Neural cell (in vitro differentiated cells): ENCODE results near the gene ATP5PD. TPM values are rescaled to one million over a fixed set of nuclear protein-coding genes. Genes with fewer than 3 reads are reported as not detected.

Experiments
- H2AFZ ChIP-seq: fragments of 200-600, 300-800 bp; sonication (generic), shearing (Covaris generic); 2 replicates; pipeline ENCODE4 v1.6.0; 2014; ENCODE audit warnings: low read depth, mild to moderate bottlenecking, antibody characterized with exemption, low read length, moderate library complexity
- H3F3A ChIP-seq: fragments of 200-600 bp; shearing (Covaris generic); 2 replicates; pipeline ENCODE4 v1.6.1; 2016; ENCODE audit warnings: mild to moderate bottlenecking, moderate library complexity, mixed read lengths, antibody characterized with exemption, low read length; ENCODE audit not compliant: insufficient read depth, poor library complexity, severe bottlenecking
- H3K27ac ChIP-seq: fragments of 200-600, 300-800 bp; sonication (generic), shearing (Covaris generic); 2 replicates; pipeline ENCODE4 v1.5.1; 2014; ENCODE audit warnings: mild to moderate bottlenecking, low read length, moderate library complexity
- H3K27me3 ChIP-seq: fragments of 300-800, 200-600 bp; sonication (generic), shearing (Covaris generic); 2 replicates; pipeline ENCODE4 v1.6.0; 2014; ENCODE audit warnings: mild to moderate bottlenecking, low read depth, low read length, moderate library complexity; ENCODE audit not compliant: insufficient read depth
- H3K36me3 ChIP-seq: fragments of 300-800, 200-600 bp; sonication (generic), shearing (Covaris generic); 2 replicates; pipeline ENCODE4 v1.5.1; 2014; ENCODE audit warnings: mild to moderate bottlenecking, antibody characterized with exemption, low read length, moderate library complexity; ENCODE audit not compliant: insufficient read depth
- H3K4me2 ChIP-seq: fragments of 300-800, 200-600 bp; sonication (generic), shearing (Covaris generic); 2 replicates; pipeline ENCODE4 v1.6.0; 2014; ENCODE audit warnings: mild to moderate bottlenecking, low read length
- H3K4me3 ChIP-seq: fragments of 300-800, 200-600 bp; sonication (generic), shearing (Covaris generic); 2 replicates; pipeline ENCODE4 v1.5.1; 2014; ENCODE audit warnings: mild to moderate bottlenecking, low read length, moderate library complexity
- H3K79me2 ChIP-seq: fragments of 200-600 bp; shearing (Covaris generic); replicated peaks from 2 replicates; pipeline ENCODE4 v1.6.0; 2014; ENCODE audit warnings: mild to moderate bottlenecking, low read length, moderate library complexity; ENCODE audit not compliant: insufficient read depth
- H3K9ac ChIP-seq: fragments of 300-800, 200-600 bp; sonication (generic), shearing (Covaris generic); 2 replicates; pipeline ENCODE4 v1.6.1; 2016; ENCODE audit warnings: mild to moderate bottlenecking, low read length, mixed read lengths
- H3K9me2 ChIP-seq: fragments of 200-600 bp; shearing (Covaris generic); 2 replicates; pipeline ENCODE4 v1.6.1; 2016; ENCODE audit warnings: mild to moderate bottlenecking, low read length, mixed read lengths; ENCODE audit not compliant: insufficient read depth
- H3K9me3 ChIP-seq: fragments of 200-600, 300-800 bp; sonication (generic), shearing (Covaris generic); 2 replicates; pipeline ENCODE4 v1.6.1; 2016; ENCODE audit warnings: mild to moderate bottlenecking, mixed run types, low read length, moderate library complexity, mixed read lengths
- H4K20me1 ChIP-seq: fragments of 200-600 bp; shearing (Covaris generic); 2 replicates; pipeline ENCODE4 v1.6.1; 2016; ENCODE audit warnings: mild to moderate bottlenecking, mixed run types; ENCODE audit not compliant: insufficient read depth
- EP300 ChIP-seq: fragments of 450-650 bp; conservative IDR thresholded peaks from 2 replicates; pipeline ENCODE4 v1.6.1; 2014; ENCODE audit warnings: antibody characterized with exemption, mild to moderate bottlenecking, moderate library complexity; ENCODE audit not compliant: poor library complexity, severe bottlenecking
- EZH2 ChIP-seq: fragments of 200-600, 300-800 bp; shearing (Covaris generic), sonication (generic); IDR thresholded peaks from 2 replicates; pipeline ENCODE4 v1.6.1; 2014; ENCODE audit warnings: antibody characterized with exemption, low read length, borderline replicate concordance, mild to moderate bottlenecking; ENCODE audit not compliant: insufficient read depth, poor library complexity, severe bottlenecking
- MXI1 ChIP-seq: fragments of 450-650 bp; conservative IDR thresholded peaks from 2 replicates; pipeline ENCODE4 v1.6.1; 2014; ENCODE audit warnings: antibody characterized with exemption, mild to moderate bottlenecking; ENCODE audit not compliant: poor library complexity, severe bottlenecking
- POLR2AphosphoS5 ChIP-seq: IDR thresholded peaks from 2 replicates; pipeline ENCODE4 v1.6.1; 2012
- RAD21 ChIP-seq: fragments of 450-650 bp; conservative IDR thresholded peaks from 2 replicates; pipeline ENCODE4 v1.6.1; 2014; ENCODE audit warnings: antibody characterized with exemption, mild to moderate bottlenecking, moderate library complexity
- SMC3 ChIP-seq: fragments of 450-650 bp; conservative IDR thresholded peaks from 2 replicates; pipeline ENCODE4 v1.6.1; 2014; ENCODE audit warnings: antibody characterized with exemption, mild to moderate bottlenecking, moderate library complexity; ENCODE audit not compliant: poor library complexity
- TAF1 ChIP-seq: IDR thresholded peaks from 2 replicates; pipeline ENCODE4 v1.6.1; 2012; ENCODE audit warnings: low read depth
- polyA plus RNA-seq: library from polyadenylated mRNA; depleted of rRNA; stranded (reverse); fragments of >200 nt; gene quantifications from 2 replicates; pipeline ENCODE4 v1.2.3, GENCODE V29; 2014
- TF ChIP-seq, protein P1 (sequence below): IDR thresholded peaks from 2 replicates; pipeline ENCODE4 v1.6.1; 2012; ENCODE audit warnings: borderline replicate concordance
- TF ChIP-seq, protein P2 (sequence below): fragments of 450-650 bp; IDR thresholded peaks from 2 replicates; pipeline ENCODE4 v1.5.1; 2014; ENCODE audit warnings: antibody characterized with exemption, mild to moderate bottlenecking, moderate library complexity; ENCODE audit not compliant: poor library complexity, severe bottlenecking

Gene ATP5PD
- polyA plus RNA-seq, 1 donor from 2014 or later, result 517 TPM

DNA sequence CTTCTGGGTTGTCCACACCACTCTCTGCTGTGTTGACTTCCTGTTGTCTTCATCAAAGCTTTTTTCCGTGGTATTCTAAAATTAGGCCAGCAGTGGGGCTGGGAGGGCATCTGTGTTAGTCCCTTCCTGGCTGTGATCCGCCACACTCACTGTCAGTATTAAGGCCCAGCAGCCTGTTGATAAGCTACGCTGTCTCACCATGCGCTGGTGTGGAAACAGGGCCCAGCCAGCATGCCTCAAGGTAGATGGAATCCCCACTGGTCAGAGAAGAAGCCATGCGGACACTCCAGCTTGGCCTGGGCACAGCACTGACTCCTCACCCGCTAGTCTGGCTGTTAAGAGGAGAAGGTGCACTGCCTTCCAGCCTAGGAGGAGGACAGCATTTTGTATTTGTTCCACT is 48.0 kb downstream of the ATP5PD start (continued):
- TF ChIP-seq TAF1 (no peak), EZH2 (no peak)

DNA sequence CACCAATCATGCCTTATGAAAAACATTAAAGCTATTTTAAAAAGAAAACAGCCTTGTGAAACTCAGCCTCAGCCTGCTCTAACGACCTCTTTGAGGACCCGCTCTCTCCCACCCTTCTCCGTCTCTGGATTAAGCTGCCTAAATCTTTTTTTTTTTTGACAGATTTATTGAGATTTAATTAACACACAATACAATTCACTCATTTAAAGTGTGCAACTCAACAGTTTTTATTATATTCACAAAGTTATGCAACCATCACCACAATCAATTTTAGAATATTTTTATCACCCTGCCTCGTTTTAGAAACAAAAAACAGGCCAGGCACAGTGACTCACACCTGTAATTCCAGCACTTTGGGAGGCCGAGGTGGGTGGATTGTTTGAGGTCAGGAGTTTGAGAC is 50.9 kb downstream of the ATP5PD start:
- H3K27me3 ChIP-seq, result no peaks in the 10 kb centered on the region
- peaks cover 4% of the 10 kb centered on the region for H3K79me2 ChIP-seq
- H3K27ac ChIP-seq, result no peak overlapping the region
- no peaks in the 10 kb centered on the region for H3K36me3 ChIP-seq
- no peak overlapping the region for H3K4me2 ChIP-seq
- H3K9me3 ChIP-seq, result no peaks in the 10 kb centered on the region
- H2AFZ ChIP-seq, result no peak overlapping the region
- TF ChIP-seq POLR2AphosphoS5, result no peak
- TF ChIP-seq EZH2, result no peak
- no peak for TF ChIP-seq TAF1
- no peak for TF ChIP-seq MXI1
- TF ChIP-seq, protein P1, sequence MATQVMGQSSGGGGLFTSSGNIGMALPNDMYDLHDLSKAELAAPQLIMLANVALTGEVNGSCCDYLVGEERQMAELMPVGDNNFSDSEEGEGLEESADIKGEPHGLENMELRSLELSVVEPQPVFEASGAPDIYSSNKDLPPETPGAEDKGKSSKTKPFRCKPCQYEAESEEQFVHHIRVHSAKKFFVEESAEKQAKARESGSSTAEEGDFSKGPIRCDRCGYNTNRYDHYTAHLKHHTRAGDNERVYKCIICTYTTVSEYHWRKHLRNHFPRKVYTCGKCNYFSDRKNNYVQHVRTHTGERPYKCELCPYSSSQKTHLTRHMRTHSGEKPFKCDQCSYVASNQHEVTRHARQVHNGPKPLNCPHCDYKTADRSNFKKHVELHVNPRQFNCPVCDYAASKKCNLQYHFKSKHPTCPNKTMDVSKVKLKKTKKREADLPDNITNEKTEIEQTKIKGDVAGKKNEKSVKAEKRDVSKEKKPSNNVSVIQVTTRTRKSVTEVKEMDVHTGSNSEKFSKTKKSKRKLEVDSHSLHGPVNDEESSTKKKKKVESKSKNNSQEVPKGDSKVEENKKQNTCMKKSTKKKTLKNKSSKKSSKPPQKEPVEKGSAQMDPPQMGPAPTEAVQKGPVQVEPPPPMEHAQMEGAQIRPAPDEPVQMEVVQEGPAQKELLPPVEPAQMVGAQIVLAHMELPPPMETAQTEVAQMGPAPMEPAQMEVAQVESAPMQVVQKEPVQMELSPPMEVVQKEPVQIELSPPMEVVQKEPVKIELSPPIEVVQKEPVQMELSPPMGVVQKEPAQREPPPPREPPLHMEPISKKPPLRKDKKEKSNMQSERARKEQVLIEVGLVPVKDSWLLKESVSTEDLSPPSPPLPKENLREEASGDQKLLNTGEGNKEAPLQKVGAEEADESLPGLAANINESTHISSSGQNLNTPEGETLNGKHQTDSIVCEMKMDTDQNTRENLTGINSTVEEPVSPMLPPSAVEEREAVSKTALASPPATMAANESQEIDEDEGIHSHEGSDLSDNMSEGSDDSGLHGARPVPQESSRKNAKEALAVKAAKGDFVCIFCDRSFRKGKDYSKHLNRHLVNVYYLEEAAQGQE, result no peak
- TF ChIP-seq, protein P2, sequence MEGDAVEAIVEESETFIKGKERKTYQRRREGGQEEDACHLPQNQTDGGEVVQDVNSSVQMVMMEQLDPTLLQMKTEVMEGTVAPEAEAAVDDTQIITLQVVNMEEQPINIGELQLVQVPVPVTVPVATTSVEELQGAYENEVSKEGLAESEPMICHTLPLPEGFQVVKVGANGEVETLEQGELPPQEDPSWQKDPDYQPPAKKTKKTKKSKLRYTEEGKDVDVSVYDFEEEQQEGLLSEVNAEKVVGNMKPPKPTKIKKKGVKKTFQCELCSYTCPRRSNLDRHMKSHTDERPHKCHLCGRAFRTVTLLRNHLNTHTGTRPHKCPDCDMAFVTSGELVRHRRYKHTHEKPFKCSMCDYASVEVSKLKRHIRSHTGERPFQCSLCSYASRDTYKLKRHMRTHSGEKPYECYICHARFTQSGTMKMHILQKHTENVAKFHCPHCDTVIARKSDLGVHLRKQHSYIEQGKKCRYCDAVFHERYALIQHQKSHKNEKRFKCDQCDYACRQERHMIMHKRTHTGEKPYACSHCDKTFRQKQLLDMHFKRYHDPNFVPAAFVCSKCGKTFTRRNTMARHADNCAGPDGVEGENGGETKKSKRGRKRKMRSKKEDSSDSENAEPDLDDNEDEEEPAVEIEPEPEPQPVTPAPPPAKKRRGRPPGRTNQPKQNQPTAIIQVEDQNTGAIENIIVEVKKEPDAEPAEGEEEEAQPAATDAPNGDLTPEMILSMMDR, result no peak
- TF ChIP-seq SMC3, result no peak
- no peak for TF ChIP-seq RAD21
- no peak for TF ChIP-seq EP300
- H4K20me1 ChIP-seq, result no peaks in the 10 kb centered on the region
- H3K9ac ChIP-seq, result no peak overlapping the region
- no peaks in the 10 kb centered on the region for H3K9me2 ChIP-seq
- H3F3A ChIP-seq, result no peaks in the 10 kb centered on the region
- H3K4me3 ChIP-seq, result no peak overlapping the region

DNA sequence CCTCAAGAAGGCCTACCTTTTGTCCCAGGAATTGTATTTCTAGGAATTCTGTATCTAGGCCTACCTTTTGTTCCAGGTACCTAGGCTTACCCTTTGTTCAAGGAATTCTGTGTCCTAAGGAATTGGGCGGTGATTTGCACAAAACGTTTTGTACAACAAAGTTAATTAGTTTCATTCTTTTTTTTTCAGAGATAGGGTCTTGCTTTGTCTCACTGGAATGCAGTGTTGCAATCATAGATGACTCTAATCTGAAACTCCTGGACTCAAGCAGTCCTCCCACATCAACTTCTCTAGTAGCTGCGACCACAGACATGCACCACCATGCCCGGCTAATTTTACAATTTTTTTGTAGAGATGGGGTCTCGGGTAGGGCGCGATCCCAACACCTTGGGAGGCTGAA is 52.3 kb downstream of the ATP5PD start:
- no peak overlapping the region for H2AFZ ChIP-seq
- no peaks in the 10 kb centered on the region for H4K20me1 ChIP-seq
- H3F3A ChIP-seq, result no peaks in the 10 kb centered on the region
- TF ChIP-seq RAD21, result no peak
- TF ChIP-seq, protein P2, result no peak
- no peak for TF ChIP-seq POLR2AphosphoS5
- H3K9me3 ChIP-seq, result no peaks in the 10 kb centered on the region
- H3K27me3 ChIP-seq, result no peaks in the 10 kb centered on the region
- H3K27ac ChIP-seq, result no peak overlapping the region
- no peaks in the 10 kb centered on the region for H3K36me3 ChIP-seq
- H3K4me2 ChIP-seq, result no peak overlapping the region
- no peaks in the 10 kb centered on the region for H3K9me2 ChIP-seq
- H3K4me3 ChIP-seq, result no peak overlapping the region
- no peak overlapping the region for H3K9ac ChIP-seq
- peaks cover 12% of the 10 kb centered on the region for H3K79me2 ChIP-seq
